ENCODE measurements around the gene PRUNE1. TPM values are rescaled to one million over a fixed set of nuclear protein-coding genes. Genes with fewer than 3 reads are reported as not detected.

The PRUNE1 gene
- total RNA-seq, 1 experiment from 2014 or later: 24.5 TPM

DNA sequence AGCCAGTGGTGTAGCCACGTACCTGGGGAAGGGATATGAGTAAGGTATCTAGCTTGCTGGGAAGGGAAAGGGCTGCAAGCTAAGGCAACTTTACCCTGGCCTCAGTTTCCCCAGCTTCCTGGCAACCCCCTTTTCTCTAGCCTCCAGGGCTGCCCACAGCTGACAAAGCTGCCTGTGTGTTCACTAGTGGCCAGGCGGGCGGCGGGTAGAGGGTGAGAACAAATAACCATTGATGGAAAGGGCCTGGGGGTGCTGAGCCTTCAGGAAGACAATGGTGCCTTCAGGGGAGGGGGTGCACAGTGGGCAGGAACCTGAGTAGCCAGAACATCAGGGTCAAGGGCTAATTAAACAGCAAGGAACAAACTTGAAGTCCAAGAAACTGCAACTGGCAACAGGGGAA lies 39.8 kb upstream of the PRUNE1 start:
- TF ChIP-seq, protein P1, sequence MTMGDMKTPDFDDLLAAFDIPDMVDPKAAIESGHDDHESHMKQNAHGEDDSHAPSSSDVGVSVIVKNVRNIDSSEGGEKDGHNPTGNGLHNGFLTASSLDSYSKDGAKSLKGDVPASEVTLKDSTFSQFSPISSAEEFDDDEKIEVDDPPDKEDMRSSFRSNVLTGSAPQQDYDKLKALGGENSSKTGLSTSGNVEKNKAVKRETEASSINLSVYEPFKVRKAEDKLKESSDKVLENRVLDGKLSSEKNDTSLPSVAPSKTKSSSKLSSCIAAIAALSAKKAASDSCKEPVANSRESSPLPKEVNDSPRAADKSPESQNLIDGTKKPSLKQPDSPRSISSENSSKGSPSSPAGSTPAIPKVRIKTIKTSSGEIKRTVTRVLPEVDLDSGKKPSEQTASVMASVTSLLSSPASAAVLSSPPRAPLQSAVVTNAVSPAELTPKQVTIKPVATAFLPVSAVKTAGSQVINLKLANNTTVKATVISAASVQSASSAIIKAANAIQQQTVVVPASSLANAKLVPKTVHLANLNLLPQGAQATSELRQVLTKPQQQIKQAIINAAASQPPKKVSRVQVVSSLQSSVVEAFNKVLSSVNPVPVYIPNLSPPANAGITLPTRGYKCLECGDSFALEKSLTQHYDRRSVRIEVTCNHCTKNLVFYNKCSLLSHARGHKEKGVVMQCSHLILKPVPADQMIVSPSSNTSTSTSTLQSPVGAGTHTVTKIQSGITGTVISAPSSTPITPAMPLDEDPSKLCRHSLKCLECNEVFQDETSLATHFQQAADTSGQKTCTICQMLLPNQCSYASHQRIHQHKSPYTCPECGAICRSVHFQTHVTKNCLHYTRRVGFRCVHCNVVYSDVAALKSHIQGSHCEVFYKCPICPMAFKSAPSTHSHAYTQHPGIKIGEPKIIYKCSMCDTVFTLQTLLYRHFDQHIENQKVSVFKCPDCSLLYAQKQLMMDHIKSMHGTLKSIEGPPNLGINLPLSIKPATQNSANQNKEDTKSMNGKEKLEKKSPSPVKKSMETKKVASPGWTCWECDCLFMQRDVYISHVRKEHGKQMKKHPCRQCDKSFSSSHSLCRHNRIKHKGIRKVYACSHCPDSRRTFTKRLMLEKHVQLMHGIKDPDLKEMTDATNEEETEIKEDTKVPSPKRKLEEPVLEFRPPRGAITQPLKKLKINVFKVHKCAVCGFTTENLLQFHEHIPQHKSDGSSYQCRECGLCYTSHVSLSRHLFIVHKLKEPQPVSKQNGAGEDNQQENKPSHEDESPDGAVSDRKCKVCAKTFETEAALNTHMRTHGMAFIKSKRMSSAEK (CRISPR knock-in tag; IDR thresholded peaks at IDR 0.05; ENCODE audit: borderline replicate concordance): no peak
- TF ChIP-seq NR1H2 (CRISPR knock-in tag; IDR thresholded peaks at IDR 0.05): no peak
- TF ChIP-seq, protein P2, sequence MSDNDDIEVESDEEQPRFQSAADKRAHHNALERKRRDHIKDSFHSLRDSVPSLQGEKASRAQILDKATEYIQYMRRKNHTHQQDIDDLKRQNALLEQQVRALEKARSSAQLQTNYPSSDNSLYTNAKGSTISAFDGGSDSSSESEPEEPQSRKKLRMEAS (CRISPR knock-in tag; IDR thresholded peaks at IDR 0.05): no peak
- TF ChIP-seq, protein P3, sequence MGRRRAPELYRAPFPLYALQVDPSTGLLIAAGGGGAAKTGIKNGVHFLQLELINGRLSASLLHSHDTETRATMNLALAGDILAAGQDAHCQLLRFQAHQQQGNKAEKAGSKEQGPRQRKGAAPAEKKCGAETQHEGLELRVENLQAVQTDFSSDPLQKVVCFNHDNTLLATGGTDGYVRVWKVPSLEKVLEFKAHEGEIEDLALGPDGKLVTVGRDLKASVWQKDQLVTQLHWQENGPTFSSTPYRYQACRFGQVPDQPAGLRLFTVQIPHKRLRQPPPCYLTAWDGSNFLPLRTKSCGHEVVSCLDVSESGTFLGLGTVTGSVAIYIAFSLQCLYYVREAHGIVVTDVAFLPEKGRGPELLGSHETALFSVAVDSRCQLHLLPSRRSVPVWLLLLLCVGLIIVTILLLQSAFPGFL (CRISPR knock-in tag; IDR thresholded peaks at IDR 0.05; ENCODE audit: borderline replicate concordance): no peak
- no peak for TF ChIP-seq EMX1 (CRISPR knock-in tag; IDR thresholded peaks at IDR 0.05)
- no peak for TF ChIP-seq MXD4 (CRISPR knock-in tag; IDR thresholded peaks at IDR 0.05; ENCODE audit: borderline replicate concordance)
- no peak for TF ChIP-seq GRHL2 (CRISPR knock-in tag; IDR thresholded peaks at IDR 0.05; ENCODE audit: insufficient replicate concordance, severe bottlenecking)
- no peak for TF ChIP-seq HMGA2 (CRISPR knock-in tag; IDR thresholded peaks at IDR 0.05)
- TF ChIP-seq TEAD4 (CRISPR knock-in tag; IDR thresholded peaks at IDR 0.05): no peak
- TF ChIP-seq, protein P4, sequence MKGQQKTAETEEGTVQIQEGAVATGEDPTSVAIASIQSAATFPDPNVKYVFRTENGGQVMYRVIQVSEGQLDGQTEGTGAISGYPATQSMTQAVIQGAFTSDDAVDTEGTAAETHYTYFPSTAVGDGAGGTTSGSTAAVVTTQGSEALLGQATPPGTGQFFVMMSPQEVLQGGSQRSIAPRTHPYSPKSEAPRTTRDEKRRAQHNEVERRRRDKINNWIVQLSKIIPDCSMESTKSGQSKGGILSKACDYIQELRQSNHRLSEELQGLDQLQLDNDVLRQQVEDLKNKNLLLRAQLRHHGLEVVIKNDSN (CRISPR knock-in tag; IDR thresholded peaks at IDR 0.05): no peak
- TF ChIP-seq, protein P5, sequence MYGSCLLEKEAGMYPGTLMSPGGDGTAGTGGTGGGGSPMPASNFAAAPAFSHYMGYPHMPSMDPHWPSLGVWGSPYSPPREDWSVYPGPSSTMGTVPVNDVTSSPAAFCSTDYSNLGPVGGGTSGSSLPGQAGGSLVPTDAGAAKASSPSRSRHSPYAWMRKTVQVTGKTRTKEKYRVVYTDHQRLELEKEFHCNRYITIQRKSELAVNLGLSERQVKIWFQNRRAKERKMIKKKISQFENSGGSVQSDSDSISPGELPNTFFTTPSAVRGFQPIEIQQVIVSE (CRISPR knock-in tag; IDR thresholded peaks at IDR 0.05; ENCODE audit: borderline replicate concordance): no peak
- TF ChIP-seq, protein P6, sequence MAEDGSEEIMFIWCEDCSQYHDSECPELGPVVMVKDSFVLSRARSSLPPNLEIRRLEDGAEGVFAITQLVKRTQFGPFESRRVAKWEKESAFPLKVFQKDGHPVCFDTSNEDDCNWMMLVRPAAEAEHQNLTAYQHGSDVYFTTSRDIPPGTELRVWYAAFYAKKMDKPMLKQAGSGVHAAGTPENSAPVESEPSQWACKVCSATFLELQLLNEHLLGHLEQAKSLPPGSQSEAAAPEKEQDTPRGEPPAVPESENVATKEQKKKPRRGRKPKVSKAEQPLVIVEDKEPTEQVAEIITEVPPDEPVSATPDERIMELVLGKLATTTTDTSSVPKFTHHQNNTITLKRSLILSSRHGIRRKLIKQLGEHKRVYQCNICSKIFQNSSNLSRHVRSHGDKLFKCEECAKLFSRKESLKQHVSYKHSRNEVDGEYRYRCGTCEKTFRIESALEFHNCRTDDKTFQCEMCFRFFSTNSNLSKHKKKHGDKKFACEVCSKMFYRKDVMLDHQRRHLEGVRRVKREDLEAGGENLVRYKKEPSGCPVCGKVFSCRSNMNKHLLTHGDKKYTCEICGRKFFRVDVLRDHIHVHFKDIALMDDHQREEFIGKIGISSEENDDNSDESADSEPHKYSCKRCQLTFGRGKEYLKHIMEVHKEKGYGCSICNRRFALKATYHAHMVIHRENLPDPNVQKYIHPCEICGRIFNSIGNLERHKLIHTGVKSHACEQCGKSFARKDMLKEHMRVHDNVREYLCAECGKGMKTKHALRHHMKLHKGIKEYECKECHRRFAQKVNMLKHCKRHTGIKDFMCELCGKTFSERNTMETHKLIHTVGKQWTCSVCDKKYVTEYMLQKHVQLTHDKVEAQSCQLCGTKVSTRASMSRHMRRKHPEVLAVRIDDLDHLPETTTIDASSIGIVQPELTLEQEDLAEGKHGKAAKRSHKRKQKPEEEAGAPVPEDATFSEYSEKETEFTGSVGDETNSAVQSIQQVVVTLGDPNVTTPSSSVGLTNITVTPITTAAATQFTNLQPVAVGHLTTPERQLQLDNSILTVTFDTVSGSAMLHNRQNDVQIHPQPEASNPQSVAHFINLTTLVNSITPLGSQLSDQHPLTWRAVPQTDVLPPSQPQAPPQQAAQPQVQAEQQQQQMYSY (CRISPR knock-in tag; IDR thresholded peaks at IDR 0.05): no peak
- no peak for TF ChIP-seq SOX15 (CRISPR knock-in tag; IDR thresholded peaks at IDR 0.05)
- ATAC-seq: no peak
- Mint-ChIP-seq H3K36me3 (peaks cover 51% of the 10 kb centered on the region), H3K9me3 (no peaks in the 10 kb centered on the region), H3K27me3 (ENCODE audit: low read depth) (no peaks in the 10 kb centered on the region), H3K4me1 (peaks cover 37% of the 10 kb centered on the region), H3K27ac (no peak overlapping the region), H3K4me3 (no peak overlapping the region)
- no peak for DNase-seq (ENCODE audit: low spot score)
- CTCF ChIA-PET: no interaction called here
- POLR2A ChIA-PET: no interaction called here

DNA sequence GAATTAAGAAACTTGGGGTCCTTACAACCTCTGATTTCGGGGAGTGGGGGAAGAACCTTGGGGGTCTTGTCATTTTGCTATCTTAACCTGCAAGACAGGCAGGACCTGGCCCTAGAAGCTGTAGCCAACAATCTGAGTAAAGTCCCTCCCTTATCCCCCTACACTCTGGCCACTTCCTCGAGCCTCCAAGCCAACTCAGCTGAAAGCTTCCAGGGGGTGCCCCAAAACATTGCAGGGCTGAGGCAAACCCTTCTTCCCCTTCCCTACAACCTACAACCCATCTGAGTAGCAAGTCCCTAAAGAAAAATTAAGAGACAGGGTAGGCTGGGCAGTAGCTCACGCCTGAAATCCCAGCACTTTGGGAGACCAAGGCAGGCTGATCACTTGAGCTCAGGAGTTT lies 38.6 kb upstream of the PRUNE1 start:
- TF ChIP-seq CREB1 (CRISPR knock-in tag; IDR thresholded peaks at IDR 0.05) (no peak), ZNF232 (CRISPR knock-in tag; IDR thresholded peaks at IDR 0.05) (no peak)
- TF ChIP-seq, protein P7, sequence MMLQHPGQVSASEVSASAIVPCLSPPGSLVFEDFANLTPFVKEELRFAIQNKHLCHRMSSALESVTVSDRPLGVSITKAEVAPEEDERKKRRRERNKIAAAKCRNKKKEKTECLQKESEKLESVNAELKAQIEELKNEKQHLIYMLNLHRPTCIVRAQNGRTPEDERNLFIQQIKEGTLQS (CRISPR knock-in tag; conservative IDR thresholded peaks at IDR 0.05): no peak
- Mint-ChIP-seq H3K27ac (no peak overlapping the region; the same call in 1 of the 2 replicates), H3K4me3 (no peak overlapping the region), H3K4me1 (peaks cover 37% of the 10 kb centered on the region), H3K9me3 (no peaks in the 10 kb centered on the region), H3K36me3 (peaks cover 41% of the 10 kb centered on the region), H3K27me3 (ENCODE audit: low read depth) (no peaks in the 10 kb centered on the region)
- ChIA-PET POLR2A (no interaction called here), CTCF (interaction anchor here (1.5 kb wide), 1 partner anchor 10 kb away, joined by 6 read pairs; no protein-coding TSS in a partner anchor)
- DNase-seq (ENCODE audit: low spot score): no peak
- no peak for ATAC-seq
